ENCODE measurements around the gene MALSU1.

MALSU1 gene

GRCh38 chr7:23260371-23260770, 38.8 kb upstream of the MALSU1 start:
- Histone ChIP-seq H4K20me1 (ENCODE audit: insufficient read depth, low read length) (no peaks in the 10 kb centered on the region), H3K27ac (ENCODE audit: low read length) (no peak overlapping the region), H3K27me3 (ENCODE audit: low read depth, low read length) (peaks cover 6% of the 10 kb centered on the region; the same call in 1 of the 2 replicates), H3K79me2 (ENCODE audit: low read length) (no peaks in the 10 kb centered on the region), H3K4me1 (ENCODE audit: low read length) (peaks cover 5% of the 10 kb centered on the region; the same call in 1 of the 2 replicates), H3K4me2 (ENCODE audit: low read length) (no peak overlapping the region), H3K9me3 (ENCODE audit: insufficient read depth, low read length) (no peaks in the 10 kb centered on the region), H2AFZ (ENCODE audit: low read depth, low read length) (no peak overlapping the region), H3K4me3 (ENCODE audit: low read length) (no peak overlapping the region), H3K36me3 (replicated peaks; ENCODE audit: low read depth, low read length) (no peaks in the 10 kb centered on the region), H3K9ac (ENCODE audit: low read length) (no peak overlapping the region)
- TF ChIP-seq CTCF (IDR thresholded peaks at IDR 0.05; ENCODE audit: low read depth, low read length) (no peak), EZH2phosphoT487 (IDR thresholded peaks at IDR 0.05; ENCODE audit: low read depth) (no peak)

GRCh38 chr7:23261843-23262452, 37.2 kb upstream of the MALSU1 start:
- Histone ChIP-seq H3K4me3 (ENCODE audit: low read length) (peak overlapping the region; percentile 47; the same call in 1 of the 2 replicates), H4K20me1 (ENCODE audit: insufficient read depth, low read length) (no peaks in the 10 kb centered on the region), H3K9ac (ENCODE audit: low read length) (peak overlapping the region; percentile 20; the same call in 1 of the 2 replicates), H3K9me3 (ENCODE audit: insufficient read depth, low read length) (no peaks in the 10 kb centered on the region), H2AFZ (ENCODE audit: low read depth, low read length) (peak overlapping the region; percentile 76), H3K4me1 (ENCODE audit: low read length) (peaks cover 5% of the 10 kb centered on the region; the same call in 1 of the 2 replicates), H3K79me2 (ENCODE audit: low read length) (no peaks in the 10 kb centered on the region), H3K36me3 (replicated peaks; ENCODE audit: low read depth, low read length) (no peaks in the 10 kb centered on the region), H3K4me2 (ENCODE audit: low read length) (peak overlapping the region; percentile 61), H3K27me3 (ENCODE audit: low read depth, low read length) (no peaks in the 10 kb centered on the region; the same call in 1 of the 2 replicates), H3K27ac (ENCODE audit: low read length) (no peak overlapping the region)
- TF ChIP-seq CTCF (IDR thresholded peaks at IDR 0.05; ENCODE audit: low read depth, low read length), result peak; percentile 75
- TF ChIP-seq EZH2phosphoT487 (IDR thresholded peaks at IDR 0.05; ENCODE audit: low read depth), result no peak

GRCh38 chr7:23264916-23265458, 34.2 kb upstream of the MALSU1 start:
- no peak for TF ChIP-seq CTCF (IDR thresholded peaks at IDR 0.05; ENCODE audit: low read depth, low read length)
- no peak for TF ChIP-seq EZH2phosphoT487 (IDR thresholded peaks at IDR 0.05; ENCODE audit: low read depth)
- H2AFZ ChIP-seq (ENCODE audit: low read depth, low read length), result no peak overlapping the region
- no peaks in the 10 kb centered on the region for H3K36me3 ChIP-seq (replicated peaks; ENCODE audit: low read depth, low read length)
- no peaks in the 10 kb centered on the region for H3K79me2 ChIP-seq (ENCODE audit: low read length)
- no peaks in the 10 kb centered on the region for H3K27me3 ChIP-seq (ENCODE audit: low read depth, low read length)
- H3K4me3 ChIP-seq (ENCODE audit: low read length), result no peak overlapping the region
- no peak overlapping the region for H3K9ac ChIP-seq (ENCODE audit: low read length)
- peaks cover 5% of the 10 kb centered on the region; the same call in 1 of the 2 replicates for H3K4me1 ChIP-seq (ENCODE audit: low read length)
- H3K9me3 ChIP-seq (ENCODE audit: insufficient read depth, low read length), result no peaks in the 10 kb centered on the region
- H4K20me1 ChIP-seq (ENCODE audit: insufficient read depth, low read length), result no peaks in the 10 kb centered on the region
- no peak overlapping the region; the same call in 1 of the 2 replicates for H3K4me2 ChIP-seq (ENCODE audit: low read length)
- no peak overlapping the region for H3K27ac ChIP-seq (ENCODE audit: low read length)

- Histone ChIP-seq H3K4me3 (ENCODE audit: low read length) (no peak overlapping the region), H3K27ac (ENCODE audit: low read length) (no peak overlapping the region), H2AFZ (ENCODE audit: low read depth, low read length) (peak overlapping the region; percentile 21; the same call in 1 of the 2 replicates), H3K36me3 (replicated peaks; ENCODE audit: low read depth, low read length) (no peaks in the 10 kb centered on the region), H3K9me3 (ENCODE audit: insufficient read depth, low read length) (no peaks in the 10 kb centered on the region), H4K20me1 (ENCODE audit: insufficient read depth, low read length) (no peaks in the 10 kb centered on the region), H3K79me2 (ENCODE audit: low read length) (no peaks in the 10 kb centered on the region), H3K9ac (ENCODE audit: low read length) (no peak overlapping the region), H3K27me3 (ENCODE audit: low read depth, low read length) (no peaks in the 10 kb centered on the region), H3K4me1 (ENCODE audit: low read length) (peaks cover 5% of the 10 kb centered on the region; the same call in 1 of the 2 replicates), H3K4me2 (ENCODE audit: low read length) (no peak overlapping the region)
- no peak for TF ChIP-seq CTCF (IDR thresholded peaks at IDR 0.05; ENCODE audit: low read depth, low read length)
- TF ChIP-seq EZH2phosphoT487 (IDR thresholded peaks at IDR 0.05; ENCODE audit: low read depth), result no peak
Observed at GRCh38 chr7:23266918-23267317, 32.2 kb upstream of the MALSU1 start.

Measured in OCI-LY3 (cell line).